Measurements from ENCODE around the gene UTY. TPM values are rescaled to one million over a fixed set of nuclear protein-coding genes. Genes with fewer than 3 reads are reported as not detected.

Gene UTY
- total and polyA plus RNA-seq, 2 donors (not counting 3 experiments of a cell fraction or from before 2014, with no cell fraction given), result 4.8 to 17.9 TPM

GRCh38 chrY:13493737-13494136, 13.9 kb upstream of the UTY start:
- Histone ChIP-seq H3K9me3 (replicated peaks; ENCODE audit: control insufficient read depth, insufficient read depth, low read length) (no peaks in the 10 kb centered on the region), H3K4me1 (ENCODE audit: control insufficient read depth, extremely low read depth, insufficient read depth, low read length) (no peaks in the 10 kb centered on the region), H3K36me3 (ENCODE audit: control insufficient read depth in 2 of 2, extremely low read depth in 1 of 2, insufficient read depth in 2 of 2, low read length in 2 of 2) (no peaks in the 10 kb centered on the region), H3K79me2 (ENCODE audit: control insufficient read depth, insufficient read depth, low read length) (no peaks in the 10 kb centered on the region), H3K9ac (replicated peaks; ENCODE audit: extremely low read depth, insufficient read depth, low read length) (no peak overlapping the region), H3K4me2 (ENCODE audit: insufficient read depth, low read length) (no peak overlapping the region), H2AFZ (ENCODE audit: low read depth, low read length) (no peak overlapping the region), H3K27me3 (ENCODE audit: control insufficient read depth in 2 of 2, insufficient read depth in 2 of 2, low read length in 2 of 2) (no peaks in the 10 kb centered on the region), H3K27ac (ENCODE audit: insufficient read depth, low read depth, low read length) (no peak overlapping the region), H3K4me3 (replicated peaks in 1 of 3; ENCODE audit: insufficient read depth in 1 of 3, low read depth in 1 of 3, low read length in 3 of 3) (no peak overlapping the region), H4K20me1 (replicated peaks; ENCODE audit: control insufficient read depth, extremely low read depth, insufficient read depth, low read length) (no peaks in the 10 kb centered on the region), H3K9me1 (replicated peaks; ENCODE audit: control insufficient read depth, extremely low read depth, insufficient read depth, low read length) (no peaks in the 10 kb centered on the region)
- DNase-seq (ENCODE audit: low read depth, low spot score), result no peak
- dilution Hi-C loops (cut with MboI; ENCODE audit: extremely low pct_ligation_motif_present, low sequenced_read_pairs) (no loop called here), intact Hi-C loops (cut with micrococcal nuclease) (no loop called here)
- ChIA-PET CTCF (no interaction called here), POLR2A (no interaction called here)
- BruUV-seq (replicated peaks), result no TSS peak
- no peak for TF ChIP-seq POLR2A (IDR thresholded peaks at IDR 0.05; ENCODE audit: low read depth, low read length)
- TF ChIP-seq MAX (IDR thresholded peaks at IDR 0.05; ENCODE audit: insufficient read depth, insufficient read length), result no peak
- no peak for TF ChIP-seq CTCF (IDR thresholded peaks at IDR 0.05; ENCODE audit: extremely low read depth in 1 of 2, insufficient read depth in 1 of 2, low read depth in 1 of 2, low read length in 2 of 2)
- TF ChIP-seq GATA2 (IDR thresholded peaks at IDR 0.05; ENCODE audit: insufficient read depth, insufficient read length, low read depth, low read length), result no peak
- no peak for TF ChIP-seq JUN (IDR thresholded peaks at IDR 0.05; ENCODE audit: borderline replicate concordance, insufficient read depth, insufficient read length, low read depth)
- no peak for TF ChIP-seq FOS (IDR thresholded peaks at IDR 0.05; ENCODE audit: borderline replicate concordance, insufficient read depth, low read length)
- TF ChIP-seq EZH2 (IDR thresholded peaks at IDR 0.05; ENCODE audit: borderline replicate concordance, low read depth, low read length, severe bottlenecking), result no peak
- TF ChIP-seq POLR2AphosphoS5 (IDR thresholded peaks at IDR 0.05; ENCODE audit: insufficient read depth, low read depth, low read length), result no peak
- no peak for TF ChIP-seq MYC (IDR thresholded peaks at IDR 0.05; ENCODE audit: low read depth, low read length)
- no peak for FAIRE-seq
